ENCODE results near the gene RBM10.

DNA sequence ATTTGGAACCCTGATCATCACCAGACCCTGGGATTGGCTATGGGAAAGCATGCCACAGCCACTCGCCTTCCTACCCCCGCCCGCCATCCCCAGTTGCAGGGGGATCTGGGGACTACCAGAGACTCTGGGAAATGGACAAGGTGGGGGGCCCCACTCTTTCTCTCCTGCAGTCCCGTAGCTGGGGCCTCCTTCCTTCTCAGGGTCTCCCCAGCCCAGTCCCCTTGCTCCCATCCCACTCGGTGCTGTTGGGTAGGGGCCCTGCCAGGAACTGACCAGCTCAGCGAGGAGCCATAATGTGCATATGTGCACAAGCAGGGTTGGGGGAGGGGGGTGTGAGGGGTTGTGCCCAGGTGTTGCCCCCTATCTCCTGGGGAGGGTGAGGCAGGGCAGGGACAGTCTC lies 84.4 kb downstream of the RBM10 start:
- TF ChIP-seq RAD21 (IDR thresholded peaks at IDR 0.05; ENCODE audit: low read depth) (no peak), POLR2AphosphoS5 (IDR thresholded peaks at IDR 0.05; ENCODE audit: low read depth, low read length) (no peak), EZH2phosphoT487 (IDR thresholded peaks at IDR 0.05; ENCODE audit: borderline replicate concordance) (no peak), CTCF (IDR thresholded peaks at IDR 0.05 in 2 of 3, conservative IDR thresholded peaks at IDR 0.05 in 1 of 3; ENCODE audit: borderline replicate concordance in 1 of 3, insufficient read depth in 1 of 3, low read depth in 2 of 3, low read length in 2 of 3) (no peak), MAX (IDR thresholded peaks at IDR 0.05) (no peak)
- TF ChIP-seq, protein P1, sequence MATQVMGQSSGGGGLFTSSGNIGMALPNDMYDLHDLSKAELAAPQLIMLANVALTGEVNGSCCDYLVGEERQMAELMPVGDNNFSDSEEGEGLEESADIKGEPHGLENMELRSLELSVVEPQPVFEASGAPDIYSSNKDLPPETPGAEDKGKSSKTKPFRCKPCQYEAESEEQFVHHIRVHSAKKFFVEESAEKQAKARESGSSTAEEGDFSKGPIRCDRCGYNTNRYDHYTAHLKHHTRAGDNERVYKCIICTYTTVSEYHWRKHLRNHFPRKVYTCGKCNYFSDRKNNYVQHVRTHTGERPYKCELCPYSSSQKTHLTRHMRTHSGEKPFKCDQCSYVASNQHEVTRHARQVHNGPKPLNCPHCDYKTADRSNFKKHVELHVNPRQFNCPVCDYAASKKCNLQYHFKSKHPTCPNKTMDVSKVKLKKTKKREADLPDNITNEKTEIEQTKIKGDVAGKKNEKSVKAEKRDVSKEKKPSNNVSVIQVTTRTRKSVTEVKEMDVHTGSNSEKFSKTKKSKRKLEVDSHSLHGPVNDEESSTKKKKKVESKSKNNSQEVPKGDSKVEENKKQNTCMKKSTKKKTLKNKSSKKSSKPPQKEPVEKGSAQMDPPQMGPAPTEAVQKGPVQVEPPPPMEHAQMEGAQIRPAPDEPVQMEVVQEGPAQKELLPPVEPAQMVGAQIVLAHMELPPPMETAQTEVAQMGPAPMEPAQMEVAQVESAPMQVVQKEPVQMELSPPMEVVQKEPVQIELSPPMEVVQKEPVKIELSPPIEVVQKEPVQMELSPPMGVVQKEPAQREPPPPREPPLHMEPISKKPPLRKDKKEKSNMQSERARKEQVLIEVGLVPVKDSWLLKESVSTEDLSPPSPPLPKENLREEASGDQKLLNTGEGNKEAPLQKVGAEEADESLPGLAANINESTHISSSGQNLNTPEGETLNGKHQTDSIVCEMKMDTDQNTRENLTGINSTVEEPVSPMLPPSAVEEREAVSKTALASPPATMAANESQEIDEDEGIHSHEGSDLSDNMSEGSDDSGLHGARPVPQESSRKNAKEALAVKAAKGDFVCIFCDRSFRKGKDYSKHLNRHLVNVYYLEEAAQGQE (IDR thresholded peaks at IDR 0.05; ENCODE audit: low read depth), result no peak
